ENCODE results near the gene TSKU.

Gene TSKU

GRCh38 chr11:76801225-76801624 lies 18.1 kb downstream of the TSKU start:
- Histone ChIP-seq H3K79me2 (ENCODE audit: low read length) (no peaks in the 10 kb centered on the region), H3K9ac (ENCODE audit: low read length) (no peak overlapping the region)

GRCh38 chr11:76801736-76802135 lies 18.6 kb downstream of the TSKU start:
- no peaks in the 10 kb centered on the region for H3K36me3 ChIP-seq (replicated peaks; ENCODE audit: insufficient read depth, low read length)
- no peaks in the 10 kb centered on the region for H3K79me2 ChIP-seq (ENCODE audit: low read length)

More at GRCh38 chr11:76801225-76801624, 18.1 kb downstream of the TSKU start:
- Histone ChIP-seq H3K27ac (ENCODE audit: low read length) (no peak overlapping the region), H3F3A (ENCODE audit: insufficient read depth, low read length) (no peaks in the 10 kb centered on the region), H3K4me1 (ENCODE audit: low read length) (no peaks in the 10 kb centered on the region), H4K20me1 (ENCODE audit: insufficient read depth, low read length) (no peaks in the 10 kb centered on the region), H3K36me3 (replicated peaks; ENCODE audit: insufficient read depth, low read length) (no peaks in the 10 kb centered on the region), H3K9me3 (replicated peaks; ENCODE audit: insufficient read depth, low read length) (no peaks in the 10 kb centered on the region), H3K4me3 (ENCODE audit: low read length) (no peak overlapping the region), H3K27me3 (replicated peaks; ENCODE audit: insufficient read depth, low read length) (no peaks in the 10 kb centered on the region), H3K9me2 (replicated peaks; ENCODE audit: insufficient read depth, low read length) (no peaks in the 10 kb centered on the region), H2AFZ (ENCODE audit: low read length) (no peak overlapping the region), H3K4me2 (ENCODE audit: low read depth, low read length) (no peak overlapping the region)
- TF ChIP-seq EZH2phosphoT487 (IDR thresholded peaks at IDR 0.05; ENCODE audit: low read length) (no peak), EZH2 (optimal IDR thresholded peaks at IDR 0.05; ENCODE audit: low read depth, low read length) (no peak), CTCF (IDR thresholded peaks at IDR 0.05; ENCODE audit: low read length) (no peak)
- no peak for DNase-seq

GRCh38 chr11:76802151-76802550 lies 19.0 kb downstream of the TSKU start:
- DNase-seq = no peak
- TF ChIP-seq EZH2phosphoT487 (IDR thresholded peaks at IDR 0.05; ENCODE audit: low read length) (no peak), CTCF (IDR thresholded peaks at IDR 0.05; ENCODE audit: low read length) (no peak), EZH2 (optimal IDR thresholded peaks at IDR 0.05; ENCODE audit: low read depth, low read length) (no peak)
- Histone ChIP-seq H3K27ac (ENCODE audit: low read length) (no peak overlapping the region), H3K9me3 (replicated peaks; ENCODE audit: insufficient read depth, low read length) (no peaks in the 10 kb centered on the region), H3K4me2 (ENCODE audit: low read depth, low read length) (no peak overlapping the region), H2AFZ (ENCODE audit: low read length) (no peak overlapping the region), H3K9ac (ENCODE audit: low read length) (no peak overlapping the region), H3K79me2 (ENCODE audit: low read length) (no peaks in the 10 kb centered on the region), H3F3A (ENCODE audit: insufficient read depth, low read length) (no peaks in the 10 kb centered on the region), H3K9me2 (replicated peaks; ENCODE audit: insufficient read depth, low read length) (no peaks in the 10 kb centered on the region), H3K4me1 (ENCODE audit: low read length) (no peaks in the 10 kb centered on the region), H3K36me3 (replicated peaks; ENCODE audit: insufficient read depth, low read length) (no peaks in the 10 kb centered on the region), H3K27me3 (replicated peaks; ENCODE audit: insufficient read depth, low read length) (no peaks in the 10 kb centered on the region), H3K4me3 (ENCODE audit: low read length) (no peak overlapping the region), H4K20me1 (ENCODE audit: insufficient read depth, low read length) (no peaks in the 10 kb centered on the region)

More at GRCh38 chr11:76801736-76802135, 18.6 kb downstream of the TSKU start:
- no peaks in the 10 kb centered on the region for H3K27me3 ChIP-seq (replicated peaks; ENCODE audit: insufficient read depth, low read length)
- TF ChIP-seq EZH2phosphoT487 (IDR thresholded peaks at IDR 0.05; ENCODE audit: low read length) = no peak
- TF ChIP-seq CTCF (IDR thresholded peaks at IDR 0.05; ENCODE audit: low read length) = no peak
- no peak for TF ChIP-seq EZH2 (optimal IDR thresholded peaks at IDR 0.05; ENCODE audit: low read depth, low read length)
- no peak overlapping the region for H3K27ac ChIP-seq (ENCODE audit: low read length)
- H3K4me1 ChIP-seq (ENCODE audit: low read length) = no peaks in the 10 kb centered on the region
- H2AFZ ChIP-seq (ENCODE audit: low read length) = no peak overlapping the region
- no peaks in the 10 kb centered on the region for H3K9me3 ChIP-seq (replicated peaks; ENCODE audit: insufficient read depth, low read length)
- H4K20me1 ChIP-seq (ENCODE audit: insufficient read depth, low read length) = no peaks in the 10 kb centered on the region
- H3F3A ChIP-seq (ENCODE audit: insufficient read depth, low read length) = no peaks in the 10 kb centered on the region
- H3K4me3 ChIP-seq (ENCODE audit: low read length) = no peak overlapping the region
- no peaks in the 10 kb centered on the region for H3K9me2 ChIP-seq (replicated peaks; ENCODE audit: insufficient read depth, low read length)
- no peak overlapping the region for H3K4me2 ChIP-seq (ENCODE audit: low read depth, low read length)
- no peak overlapping the region for H3K9ac ChIP-seq (ENCODE audit: low read length)
- no peak for DNase-seq

Data from MM.1S (cell line).